Epidermal melanocyte (primary cell): ENCODE results near the gene HNRNPUL2.

Source experiments
- DNase-seq: peaks from one replicate; pipeline ENCODE4 v3.0.0; 2011; ENCODE audit warnings: low spot score; ENCODE audit not compliant: insufficient read length

Gene HNRNPUL2

GRCh38 chr11:62671236-62671607 lies 56.0 kb downstream of the HNRNPUL2 start:
- DNase-seq: no peak

DNA sequence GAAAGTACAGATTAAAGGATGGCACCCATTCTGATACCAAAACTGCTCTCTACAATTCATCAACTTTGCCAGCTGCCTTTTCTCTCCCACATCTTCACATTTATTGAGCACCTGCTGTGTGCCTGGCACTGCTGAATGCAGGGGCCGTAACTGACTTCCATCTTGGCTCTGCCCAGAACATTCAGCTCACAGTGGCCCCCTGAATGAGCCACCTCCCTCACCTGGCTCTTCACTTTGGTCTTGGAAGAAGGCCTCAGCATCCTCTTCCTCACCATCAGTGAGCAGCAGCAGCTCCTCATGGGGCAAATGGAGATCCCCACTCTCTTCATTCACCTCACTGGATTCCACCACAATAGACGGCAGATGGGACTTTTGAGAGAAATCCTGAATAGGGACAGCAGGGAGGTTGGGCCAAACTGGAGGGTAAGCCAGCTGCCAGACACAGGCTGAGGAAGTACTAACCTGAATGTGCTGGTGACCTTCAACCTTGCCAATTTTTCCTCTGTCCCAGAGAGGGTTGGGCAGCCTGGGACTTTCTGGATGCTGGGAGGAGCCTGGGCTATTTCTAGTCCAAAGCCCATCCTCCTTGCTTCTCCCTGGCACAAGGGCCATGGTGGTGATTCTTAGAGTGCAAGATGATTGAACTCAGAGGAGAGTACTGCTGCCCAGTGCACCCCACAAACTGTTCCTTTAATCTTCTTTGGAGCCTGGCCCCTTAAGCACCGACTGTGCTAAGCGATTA lies 57.7 kb downstream of the HNRNPUL2 start:
- DNase-seq: no peak

GRCh38 chr11:62667460-62667859 lies 59.8 kb downstream of the HNRNPUL2 start:
- no peak for DNase-seq

- DNase-seq: no peak
These were observed 60.9 kb downstream of the HNRNPUL2 start for GRCh38 chr11:62666259-62666926.

GRCh38 chr11:62665599-62666258 lies 61.5 kb downstream of the HNRNPUL2 start:
- DNase-seq: no peak

DNA sequence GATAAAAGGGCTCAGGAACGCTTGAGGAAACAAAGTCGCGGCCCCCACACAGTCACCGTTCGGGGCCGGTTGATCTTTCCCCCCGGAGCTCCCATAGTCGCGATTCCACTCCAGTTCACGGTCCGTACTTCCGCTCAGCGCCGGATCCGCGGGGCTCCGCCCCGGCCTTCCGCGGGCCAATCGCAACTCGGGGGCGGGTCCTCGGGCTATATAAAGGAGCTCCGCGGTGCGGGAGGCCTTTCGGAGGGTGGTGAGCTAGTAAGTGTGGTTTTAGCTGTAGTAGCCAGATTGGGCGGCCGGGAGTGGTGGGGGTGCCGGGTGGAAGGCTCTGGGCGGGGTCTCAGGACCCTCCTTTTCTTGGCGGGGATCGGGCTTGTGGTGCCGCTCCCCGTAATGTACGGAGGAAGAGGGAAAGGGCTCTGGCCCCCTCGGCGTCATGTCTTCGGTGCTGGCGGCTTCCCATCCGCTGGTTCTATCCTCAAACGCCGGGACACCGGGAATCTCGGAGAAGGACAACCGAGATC lies 62.1 kb downstream of the HNRNPUL2 start, which contains the start of the genes C11orf98 and CSKMT:
Gene C11orf98, minus strand, starts transcription at position 136 of the 524 bp plus-strand sequence. Its CDS starts 41 bp downstream, at position 95.
Gene CSKMT, plus strand, starts transcription at position 238 of the 524 bp plus-strand sequence. CDS start 568 bp downstream, outside the sequence.
- DNase-seq: peak; percentile 96

GRCh38 chr11:62664405-62665074 lies 62.7 kb downstream of the HNRNPUL2 start:
- no peak for DNase-seq
